GM13977 (cell line): ENCODE results near the gene LAMA3.

Source experiments
- DNase-seq: peaks from one replicate; pipeline ENCODE4 v3.0.0; 2012; ENCODE audit warnings: low spot score
- CTCF ChIP-seq: IDR thresholded peaks from 2 replicates; pipeline ENCODE4 v1.5.1; 2012; ENCODE audit warnings: mild to moderate bottlenecking, control low read depth; ENCODE audit not compliant: insufficient read depth; ENCODE audit errors: extremely low read depth, missing control alignments
- in situ Hi-C: fragments of 300-500 bp; cut with MboI; formaldehyde crosslinking; loops from one replicate; pipeline ENCODE4 v1.12.0; 2022; ENCODE audit warnings: low sequenced_read_pairs, low pct_unique_long_range_greater_than_20kb, mixed read lengths, inconsistent platforms; ENCODE audit not compliant: unreplicated experiment

The LAMA3 gene

GRCh38 chr18:23929362-23929930 is 240.2 kb downstream of the LAMA3 start:
- in situ Hi-C loops, result no loop called here
- no peak for DNase-seq
- no peak for TF ChIP-seq CTCF

GRCh38 chr18:23930002-23930401 is 240.7 kb downstream of the LAMA3 start:
- DNase-seq, result no peak
- TF ChIP-seq CTCF, result no peak
- in situ Hi-C loops, result no loop called here

GRCh38 chr18:23932385-23933067 is 243.3 kb downstream of the LAMA3 start:
- no peak for TF ChIP-seq CTCF
- no peak for DNase-seq
- in situ Hi-C loops, result no loop called here

- no peak for DNase-seq
- in situ Hi-C loops, result no loop called here
- TF ChIP-seq CTCF, result no peak
These were observed 244.2 kb downstream of the LAMA3 start for GRCh38 chr18:23933407-23933806.

GRCh38 chr18:23934252-23934651 is 245.0 kb downstream of the LAMA3 start:
- no peak for DNase-seq
- in situ Hi-C loops, result no loop called here
- no peak for TF ChIP-seq CTCF

- in situ Hi-C loops, result no loop called here
- DNase-seq, result no peak
- no peak for TF ChIP-seq CTCF
These were observed 245.6 kb downstream of the LAMA3 start for GRCh38 chr18:23934863-23935262.
